ENCODE data around the gene PPM1H.

PPM1H gene

GRCh38 chr12:62900686-62901272, 34.2 kb downstream of the PPM1H start:
- TF ChIP-seq NFIC (IDR thresholded peaks at IDR 0.05) (no peak), YY1 (IDR thresholded peaks at IDR 0.05; ENCODE audit: low read depth) (no peak), RAD21 (IDR thresholded peaks at IDR 0.05; ENCODE audit: low read depth) (no peak), EGR1 (IDR thresholded peaks at IDR 0.05) (no peak), TCF12 (IDR thresholded peaks at IDR 0.05; ENCODE audit: low read depth) (no peak), MAX (IDR thresholded peaks at IDR 0.05) (no peak), FOXM1 (IDR thresholded peaks at IDR 0.05; ENCODE audit: borderline replicate concordance, low read depth) (no peak), EP300 (IDR thresholded peaks at IDR 0.05; ENCODE audit: borderline replicate concordance) (no peak), REST (IDR thresholded peaks at IDR 0.05; ENCODE audit: low read depth) (no peak)

DNA sequence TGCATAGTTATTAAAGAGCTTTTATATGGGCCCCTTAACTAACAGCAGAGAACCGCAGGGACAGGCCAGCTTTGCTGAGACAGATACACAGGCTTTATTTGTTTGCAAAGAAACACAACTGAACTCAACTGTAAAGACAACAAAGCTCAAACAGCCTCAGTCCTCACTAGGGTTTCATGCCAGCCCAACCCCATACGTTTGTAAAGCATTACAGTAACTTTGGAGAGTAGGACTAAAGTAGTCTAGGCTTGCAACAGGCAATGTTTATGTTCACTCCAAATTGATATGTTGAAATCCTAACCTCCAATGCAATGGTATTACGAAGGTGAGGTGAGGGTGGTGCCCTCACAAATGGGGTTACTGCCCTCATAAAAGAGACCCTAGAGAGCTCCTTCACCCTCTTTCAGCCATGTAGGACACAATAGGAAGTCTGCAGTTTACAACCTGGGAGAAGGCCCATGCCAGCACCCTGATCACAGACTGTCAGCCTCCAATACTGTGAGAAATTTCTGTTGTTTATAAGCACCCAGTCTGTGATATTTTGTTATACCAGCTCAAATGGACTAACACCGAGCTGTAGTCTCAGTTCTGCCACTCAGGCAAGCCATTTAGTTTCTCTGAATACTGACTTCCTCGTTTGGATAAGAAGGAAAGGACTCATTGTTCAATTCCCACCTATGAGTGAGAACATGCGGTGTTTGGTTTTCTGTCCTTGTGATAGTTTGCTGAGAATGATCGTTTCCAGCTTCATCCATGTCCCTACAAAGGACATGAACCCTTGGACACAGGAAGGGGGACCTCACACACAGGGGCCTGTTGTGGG, 35.2 kb downstream of the PPM1H start:
- TF ChIP-seq YY1 (IDR thresholded peaks at IDR 0.05; ENCODE audit: low read depth) = no peak
- no peak for TF ChIP-seq TCF12 (IDR thresholded peaks at IDR 0.05; ENCODE audit: low read depth)
- no peak for TF ChIP-seq NFIC (IDR thresholded peaks at IDR 0.05)
- TF ChIP-seq MAX (IDR thresholded peaks at IDR 0.05) = no peak
- TF ChIP-seq FOXM1 (IDR thresholded peaks at IDR 0.05; ENCODE audit: borderline replicate concordance, low read depth) = no peak
- TF ChIP-seq TAF1 (IDR thresholded peaks at IDR 0.05; ENCODE audit: low read depth) = no peak
- no peak for TF ChIP-seq ZBTB7A (IDR thresholded peaks at IDR 0.05; ENCODE audit: low read depth)
- no peak for TF ChIP-seq EGR1 (IDR thresholded peaks at IDR 0.05)
- no peak for TF ChIP-seq CREB1 (IDR thresholded peaks at IDR 0.05; ENCODE audit: low read depth)
- TF ChIP-seq TEAD4 (IDR thresholded peaks at IDR 0.05) = no peak
- no peak for TF ChIP-seq CEBPB (IDR thresholded peaks at IDR 0.05)
- no peak for TF ChIP-seq REST (IDR thresholded peaks at IDR 0.05; ENCODE audit: low read depth)
- no peak for TF ChIP-seq EP300 (IDR thresholded peaks at IDR 0.05; ENCODE audit: borderline replicate concordance)
- no peak for TF ChIP-seq USF1 (IDR thresholded peaks at IDR 0.05)
- no peak for TF ChIP-seq RAD21 (IDR thresholded peaks at IDR 0.05; ENCODE audit: low read depth)

GRCh38 chr12:62898526-62898925, 36.4 kb downstream of the PPM1H start:
- TF ChIP-seq ZBTB7A (IDR thresholded peaks at IDR 0.05; ENCODE audit: low read depth) = no peak
- no peak for TF ChIP-seq EGR1 (IDR thresholded peaks at IDR 0.05)
- TF ChIP-seq TEAD4 (IDR thresholded peaks at IDR 0.05) = no peak
- TF ChIP-seq TCF12 (IDR thresholded peaks at IDR 0.05; ENCODE audit: low read depth) = no peak
- no peak for TF ChIP-seq EP300 (IDR thresholded peaks at IDR 0.05; ENCODE audit: borderline replicate concordance)
- no peak for TF ChIP-seq NFIC (IDR thresholded peaks at IDR 0.05)
- TF ChIP-seq REST (IDR thresholded peaks at IDR 0.05; ENCODE audit: low read depth) = no peak
- no peak for TF ChIP-seq USF1 (IDR thresholded peaks at IDR 0.05)
- TF ChIP-seq RAD21 (IDR thresholded peaks at IDR 0.05; ENCODE audit: low read depth) = no peak
- TF ChIP-seq YY1 (IDR thresholded peaks at IDR 0.05; ENCODE audit: low read depth) = no peak
- TF ChIP-seq CREB1 (IDR thresholded peaks at IDR 0.05; ENCODE audit: low read depth) = no peak
- TF ChIP-seq FOXM1 (IDR thresholded peaks at IDR 0.05; ENCODE audit: borderline replicate concordance, low read depth) = no peak
- no peak for TF ChIP-seq MAX (IDR thresholded peaks at IDR 0.05)
- TF ChIP-seq TAF1 (IDR thresholded peaks at IDR 0.05; ENCODE audit: low read depth) = no peak
- TF ChIP-seq CEBPB (IDR thresholded peaks at IDR 0.05) = no peak

Data from Ishikawa (cell line).